Fibroblast of upper back skin (primary cell): ENCODE data around the gene DNASE1L1.

ENCODE experiments used
- DNase-seq: peaks from one replicate; pipeline ENCODE4 v3.0.0-alpha.2; 2013

The DNASE1L1 gene

GRCh38 chrX:154365997-154366665 lies 42.9 kb downstream of the DNASE1L1 start:
- DNase-seq, result no peak

GRCh38 chrX:154365052-154365600 lies 43.9 kb downstream of the DNASE1L1 start:
- no peak for DNase-seq

- DNase-seq, result no peak
These were observed 45.2 kb downstream of the DNASE1L1 start for GRCh38 chrX:154363706-154364439.

- no peak for DNase-seq
These were observed 46.8 kb downstream of the DNASE1L1 start for GRCh38 chrX:154362085-154362742.

GRCh38 chrX:154360155-154360713 lies 48.8 kb downstream of the DNASE1L1 start:
- DNase-seq, result no peak

- DNase-seq, result no peak
These were observed 49.5 kb downstream of the DNASE1L1 start for GRCh38 chrX:154359362-154360154.

- DNase-seq, result no peak
These were observed 50.2 kb downstream of the DNASE1L1 start for GRCh38 chrX:154358829-154359228.

- no peak for DNase-seq
These were observed 51.0 kb downstream of the DNASE1L1 start for GRCh38 chrX:154358011-154358410.

- DNase-seq, result no peak
These were observed 51.8 kb downstream of the DNASE1L1 start for GRCh38 chrX:154357205-154357604.

- no peak for DNase-seq
These were observed 52.5 kb downstream of the DNASE1L1 start for GRCh38 chrX:154356596-154356995.

GRCh38 chrX:154355776-154356140 lies 53.3 kb downstream of the DNASE1L1 start:
- DNase-seq, result no peak

- no peak for DNase-seq
These were observed 53.8 kb downstream of the DNASE1L1 start for GRCh38 chrX:154355094-154355775.

GRCh38 chrX:154354516-154354915 lies 54.5 kb downstream of the DNASE1L1 start:
- no peak for DNase-seq

- no peak for DNase-seq
These were observed 55.0 kb downstream of the DNASE1L1 start for GRCh38 chrX:154354013-154354412.

GRCh38 chrX:154353172-154353843 lies 55.7 kb downstream of the DNASE1L1 start:
- DNase-seq, result no peak

- DNase-seq, result no peak
These were observed 56.6 kb downstream of the DNASE1L1 start for GRCh38 chrX:154352466-154352865.

GRCh38 chrX:154352012-154352401 lies 57.0 kb downstream of the DNASE1L1 start:
- DNase-seq, result no peak
